ENCODE data around the gene DISC1.

DNA sequence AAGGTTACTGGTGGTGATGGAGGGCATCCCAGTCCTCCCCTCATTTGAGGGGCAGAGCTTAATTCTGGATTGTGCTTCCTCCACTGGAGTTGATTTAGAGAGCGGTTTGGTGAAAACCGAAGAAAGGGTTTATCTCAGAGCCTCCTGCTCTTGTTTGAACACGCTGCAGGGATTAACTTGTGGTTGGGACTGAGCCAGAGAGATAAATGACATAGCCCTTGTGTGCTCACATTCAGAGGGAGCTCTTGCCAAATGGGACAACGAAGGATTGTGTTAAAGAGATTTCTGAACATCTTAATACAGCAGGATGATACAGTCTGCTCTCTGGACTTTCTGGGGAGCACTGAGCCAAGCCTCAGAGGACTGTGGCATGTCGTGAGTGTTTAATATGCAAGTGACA lies 308.2 kb downstream of the DISC1 start:
- TF ChIP-seq, protein P1, sequence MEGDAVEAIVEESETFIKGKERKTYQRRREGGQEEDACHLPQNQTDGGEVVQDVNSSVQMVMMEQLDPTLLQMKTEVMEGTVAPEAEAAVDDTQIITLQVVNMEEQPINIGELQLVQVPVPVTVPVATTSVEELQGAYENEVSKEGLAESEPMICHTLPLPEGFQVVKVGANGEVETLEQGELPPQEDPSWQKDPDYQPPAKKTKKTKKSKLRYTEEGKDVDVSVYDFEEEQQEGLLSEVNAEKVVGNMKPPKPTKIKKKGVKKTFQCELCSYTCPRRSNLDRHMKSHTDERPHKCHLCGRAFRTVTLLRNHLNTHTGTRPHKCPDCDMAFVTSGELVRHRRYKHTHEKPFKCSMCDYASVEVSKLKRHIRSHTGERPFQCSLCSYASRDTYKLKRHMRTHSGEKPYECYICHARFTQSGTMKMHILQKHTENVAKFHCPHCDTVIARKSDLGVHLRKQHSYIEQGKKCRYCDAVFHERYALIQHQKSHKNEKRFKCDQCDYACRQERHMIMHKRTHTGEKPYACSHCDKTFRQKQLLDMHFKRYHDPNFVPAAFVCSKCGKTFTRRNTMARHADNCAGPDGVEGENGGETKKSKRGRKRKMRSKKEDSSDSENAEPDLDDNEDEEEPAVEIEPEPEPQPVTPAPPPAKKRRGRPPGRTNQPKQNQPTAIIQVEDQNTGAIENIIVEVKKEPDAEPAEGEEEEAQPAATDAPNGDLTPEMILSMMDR (IDR thresholded peaks at IDR 0.05): no peak
- no peak for TF ChIP-seq POLR2AphosphoS5 (IDR thresholded peaks at IDR 0.05)
